Measurements from ENCODE around the gene ATG7. TPM values are rescaled to one million over a fixed set of nuclear protein-coding genes. Genes with fewer than 3 reads are reported as not detected.

ATG7 gene
- total RNA-seq, 1 donor: 97.9 TPM

DNA sequence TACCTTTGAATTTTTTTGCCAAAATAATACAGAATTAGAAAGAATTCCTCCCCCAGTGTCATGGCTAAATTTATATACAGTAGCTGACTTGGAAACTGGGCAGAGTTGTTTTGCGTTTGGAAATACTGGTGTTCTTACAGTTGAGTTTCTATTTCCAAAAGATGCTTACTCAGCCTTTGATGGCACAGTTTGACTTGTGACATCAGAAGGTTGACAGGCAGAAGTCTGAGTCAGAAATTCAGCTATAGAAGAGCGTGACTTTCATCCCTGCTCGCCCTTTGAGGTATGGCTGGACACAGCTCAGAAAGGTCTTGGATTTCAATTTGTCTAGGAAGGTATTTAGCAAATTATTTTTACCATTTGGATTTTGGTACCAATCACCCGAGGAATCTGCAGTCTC is 195.7 kb downstream of the ATG7 start:
- TF ChIP-seq, protein P1, sequence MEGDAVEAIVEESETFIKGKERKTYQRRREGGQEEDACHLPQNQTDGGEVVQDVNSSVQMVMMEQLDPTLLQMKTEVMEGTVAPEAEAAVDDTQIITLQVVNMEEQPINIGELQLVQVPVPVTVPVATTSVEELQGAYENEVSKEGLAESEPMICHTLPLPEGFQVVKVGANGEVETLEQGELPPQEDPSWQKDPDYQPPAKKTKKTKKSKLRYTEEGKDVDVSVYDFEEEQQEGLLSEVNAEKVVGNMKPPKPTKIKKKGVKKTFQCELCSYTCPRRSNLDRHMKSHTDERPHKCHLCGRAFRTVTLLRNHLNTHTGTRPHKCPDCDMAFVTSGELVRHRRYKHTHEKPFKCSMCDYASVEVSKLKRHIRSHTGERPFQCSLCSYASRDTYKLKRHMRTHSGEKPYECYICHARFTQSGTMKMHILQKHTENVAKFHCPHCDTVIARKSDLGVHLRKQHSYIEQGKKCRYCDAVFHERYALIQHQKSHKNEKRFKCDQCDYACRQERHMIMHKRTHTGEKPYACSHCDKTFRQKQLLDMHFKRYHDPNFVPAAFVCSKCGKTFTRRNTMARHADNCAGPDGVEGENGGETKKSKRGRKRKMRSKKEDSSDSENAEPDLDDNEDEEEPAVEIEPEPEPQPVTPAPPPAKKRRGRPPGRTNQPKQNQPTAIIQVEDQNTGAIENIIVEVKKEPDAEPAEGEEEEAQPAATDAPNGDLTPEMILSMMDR (IDR thresholded peaks at IDR 0.05; ENCODE audit: insufficient read depth, low read length): no peak
- no peak for DNase-seq (ENCODE audit: low read depth)
- H3K4me3 ChIP-seq (ENCODE audit: low read depth, low read length): no peak overlapping the region

DNA sequence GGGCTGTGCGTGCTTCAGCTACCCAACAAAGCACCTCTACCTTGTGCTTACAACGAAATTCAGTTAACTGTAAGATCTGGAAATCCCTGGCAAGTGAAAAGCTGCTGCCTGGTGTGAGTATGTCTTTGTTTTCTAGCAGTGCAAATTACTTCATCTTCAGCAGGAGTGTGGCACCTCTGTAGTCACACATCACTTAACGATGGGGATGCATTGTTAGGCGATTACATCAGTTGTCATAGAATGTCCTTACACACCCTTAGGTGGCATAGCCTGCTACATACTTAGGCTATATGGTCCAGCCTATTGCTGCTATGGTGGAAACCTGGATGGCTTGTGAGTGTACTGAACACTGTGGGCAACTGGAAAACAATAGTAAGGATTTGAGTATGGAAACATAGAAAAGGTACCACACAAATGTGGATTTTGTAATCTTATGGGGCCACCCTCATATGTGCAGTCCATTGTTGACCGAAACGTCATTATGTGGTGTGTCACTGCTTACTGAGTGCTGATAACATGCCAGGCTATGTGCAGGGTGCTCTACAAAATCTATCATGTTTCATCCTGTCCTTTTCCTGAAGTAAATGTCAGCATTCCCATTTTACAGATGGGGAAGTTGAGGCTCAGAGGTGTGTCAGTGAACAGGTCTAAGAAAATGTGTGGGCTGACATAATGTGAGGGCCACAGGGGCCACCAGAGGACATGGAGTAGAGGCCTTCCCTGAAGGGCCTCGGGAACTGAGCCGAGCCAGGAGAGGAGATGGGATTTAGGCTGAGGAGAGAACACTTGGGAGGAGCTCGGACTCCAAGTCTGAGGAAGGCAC is 198.0 kb downstream of the ATG7 start:
- TF ChIP-seq, protein P1 (IDR thresholded peaks at IDR 0.05; ENCODE audit: insufficient read depth, low read length): no peak
- no peak for DNase-seq (ENCODE audit: low read depth)
- no peak overlapping the region for H3K4me3 ChIP-seq (ENCODE audit: low read depth, low read length)

DNA sequence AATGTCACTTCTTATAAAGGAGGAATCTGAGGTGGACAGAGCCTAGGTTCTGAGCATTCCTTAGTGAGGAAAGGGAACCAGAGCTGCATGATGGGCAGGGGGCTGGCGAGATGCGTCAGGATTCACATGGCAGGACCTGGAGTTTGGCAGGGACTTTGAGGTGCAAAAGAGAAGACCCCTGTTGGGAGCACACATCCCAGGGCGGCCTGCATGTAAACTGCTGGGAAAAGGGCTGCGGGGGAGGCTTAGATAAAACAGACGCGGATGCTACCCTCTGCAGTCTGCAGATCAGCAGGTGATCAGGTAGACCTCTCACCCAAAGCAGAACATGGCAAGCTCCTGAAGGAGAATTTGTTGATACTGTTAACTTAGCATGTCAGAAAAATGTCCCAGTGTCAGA is 203.1 kb downstream of the ATG7 start:
- H3K4me3 ChIP-seq (ENCODE audit: low read depth, low read length): no peak overlapping the region
- TF ChIP-seq, protein P1 (IDR thresholded peaks at IDR 0.05; ENCODE audit: insufficient read depth, low read length): no peak
- no peak for DNase-seq (ENCODE audit: low read depth)

DNA sequence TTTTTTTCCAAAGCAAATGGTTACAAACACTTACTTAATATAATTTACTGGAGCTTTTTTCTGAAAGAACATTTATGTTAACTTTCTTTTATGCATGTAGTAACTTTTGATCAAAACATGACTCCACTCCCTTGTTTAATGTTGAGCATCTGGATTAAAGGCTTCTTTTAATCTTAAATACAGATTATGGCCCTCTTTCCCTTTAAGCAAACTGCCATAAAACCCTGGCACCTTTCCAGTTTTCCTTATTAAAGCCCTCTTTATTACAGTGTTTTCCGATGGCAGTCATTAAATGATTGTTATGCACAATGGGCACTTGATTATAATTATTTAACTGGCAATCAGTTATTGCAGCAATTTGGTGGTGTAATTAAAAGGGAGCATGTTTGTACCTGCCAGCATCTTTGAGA is 204.5 kb downstream of the ATG7 start:
- TF ChIP-seq, protein P1 (IDR thresholded peaks at IDR 0.05; ENCODE audit: insufficient read depth, low read length): no peak
- H3K4me3 ChIP-seq (ENCODE audit: low read depth, low read length): no peak overlapping the region
- DNase-seq (ENCODE audit: low read depth): no peak

DNA sequence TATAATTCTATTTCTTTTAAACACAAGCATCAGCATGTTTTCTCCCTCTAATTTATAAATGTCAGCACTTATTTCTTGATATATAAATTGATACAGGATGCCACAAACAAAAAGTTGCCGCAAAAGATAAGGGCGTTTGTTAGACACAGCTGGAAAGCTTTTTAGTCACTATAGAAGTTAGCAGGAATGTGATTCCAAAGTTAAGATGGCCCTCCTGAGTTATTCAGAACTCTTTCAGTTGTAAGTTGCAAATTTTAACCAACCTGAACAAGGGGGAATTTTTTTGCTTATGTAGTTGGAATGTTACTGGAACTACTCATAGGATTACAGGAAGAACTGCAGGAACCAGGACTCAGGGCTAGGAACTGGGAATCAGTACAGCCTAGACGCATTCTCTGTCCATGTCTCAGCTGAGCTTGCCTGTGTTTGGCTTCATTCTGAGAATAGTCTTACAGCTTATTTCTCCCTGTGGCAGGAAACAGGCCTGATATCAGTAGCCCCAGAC is 205.3 kb downstream of the ATG7 start:
- TF ChIP-seq, protein P1 (IDR thresholded peaks at IDR 0.05; ENCODE audit: insufficient read depth, low read length): no peak
- H3K4me3 ChIP-seq (ENCODE audit: low read depth, low read length): no peak overlapping the region
- DNase-seq (ENCODE audit: low read depth): peak; percentile 97

DNA sequence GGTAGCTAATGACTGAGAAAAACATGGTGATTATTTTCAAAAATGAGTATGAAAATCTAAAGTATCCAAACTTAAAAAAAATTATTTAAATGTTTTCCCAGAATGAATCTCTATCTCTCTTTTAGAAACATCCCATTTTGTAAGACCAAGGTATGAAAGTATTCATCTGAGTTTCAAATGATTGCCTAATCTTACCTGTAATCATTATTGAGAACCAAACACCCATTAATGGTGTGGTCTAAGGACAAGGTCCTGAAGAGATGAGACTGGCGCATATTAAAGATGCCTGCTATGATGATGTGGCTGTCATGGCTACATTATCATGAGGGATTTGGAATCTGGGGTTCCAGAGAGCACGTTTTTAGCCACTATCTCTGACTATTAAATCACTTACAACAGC is 206.0 kb downstream of the ATG7 start:
- DNase-seq (ENCODE audit: low read depth): no peak
- no peak overlapping the region for H3K4me3 ChIP-seq (ENCODE audit: low read depth, low read length)
- TF ChIP-seq, protein P1 (IDR thresholded peaks at IDR 0.05; ENCODE audit: insufficient read depth, low read length): no peak
